K562 (cell line): ENCODE results near the gene AFF1. TPM values are rescaled to one million over a fixed set of nuclear protein-coding genes. Genes with fewer than 3 reads are reported as not detected.

Source experiments
- ARNT ChIP-seq, 2 experiments: fragments of 450-650 bp; IDR thresholded peaks; 2 replicates each; pipeline ENCODE4 v1.6.1; 2016; ENCODE audit warnings: mild to moderate bottlenecking in 1 of 2
- C11orf30 ChIP-seq: fragments of 450-650 bp; IDR thresholded peaks from 2 replicates; pipeline ENCODE4 v1.6.1; 2016; ENCODE audit warnings: low read depth, mild to moderate bottlenecking
- DPF2 ChIP-seq: fragments of 450-650 bp; IDR thresholded peaks from 2 replicates; pipeline ENCODE4 v1.6.1; 2016
- FOXJ2 ChIP-seq: fragments of 200-800 bp; sonication (Bioruptor generic); IDR thresholded peaks from 2 replicates; pipeline ENCODE4 v1.6.1; 2016; ENCODE audit warnings: missing genetic modification characterization, missing compliant biosample characterization
- JUND ChIP-seq, 2 experiments: IDR thresholded peaks; 2 replicates in 1 of 2; 3 replicates in 1 of 2; pipeline ENCODE4 v1.6.1; 2011; ENCODE audit warnings: borderline replicate concordance in 2 of 2, low read depth in 2 of 2, low read length in 2 of 2, improper control_type of control experiment in 1 of 2, missing biosample characterization in 1 of 2, missing genetic modification characterization in 1 of 2, missing genetic modification reagents in 1 of 2
- LEF1 ChIP-seq: fragments of 450-650 bp; IDR thresholded peaks from 2 replicates; pipeline ENCODE4 v1.6.1; 2016; ENCODE audit warnings: mild to moderate bottlenecking
- MEIS2 ChIP-seq: fragments of 450-650 bp; IDR thresholded peaks from 2 replicates; pipeline ENCODE4 v1.6.1; 2014; ENCODE audit warnings: mild to moderate bottlenecking; ENCODE audit not compliant: partially characterized antibody
- REST ChIP-seq, 2 experiments: fragments of 450-650 bp; formaldehyde crosslinking in 1 of 2; IDR thresholded peaks; 2 replicates each; pipeline versions ENCODE4 v1.4.0 to v1.6.1; 2014 to 2020; ENCODE audit warnings: mild to moderate bottlenecking in 2 of 2, borderline replicate concordance in 1 of 2, low read depth in 1 of 2
- RFX1 ChIP-seq: fragments of 450-650 bp; IDR thresholded peaks from 2 replicates; pipeline ENCODE4 v1.6.1; 2016; ENCODE audit warnings: mild to moderate bottlenecking, moderate library complexity
- SFPQ ChIP-seq: fragments of 200-400 bp; formaldehyde crosslinking; IDR thresholded peaks from 2 replicates; pipeline ENCODE4 v1.6.1; 2017; ENCODE audit warnings: mild to moderate bottlenecking, low read depth, low read length, moderate library complexity
- ZBTB11 ChIP-seq, 3 experiments: fragments of 200-800 bp in 1 of 3; fragments of 250-450 bp in 1 of 3; fragments of 450-650 bp in 1 of 3; sonication (Bioruptor Pico) in 1 of 3; sonication (Bioruptor generic) in 1 of 3; formaldehyde crosslinking in 1 of 3; IDR thresholded peaks; 2 replicates each; pipeline versions ENCODE4 v1.6.1 to v1.8.0; 2016 to 2022; ENCODE audit warnings: mild to moderate bottlenecking in 2 of 3, missing genetic modification characterization in 2 of 3, missing compliant biosample characterization in 1 of 3, moderate library complexity in 1 of 3
- polyA plus RNA-seq, 8 experiments: library from polyadenylated mRNA; depleted of rRNA in 4 of 8; stranded (reverse) in 5 of 8; unstranded in 3 of 8; fragments of >200 nt; fragmentation: Nextera tagmentation in 2 of 8; fragmentation: Illumina TruSeq in 1 of 8; extraction: Ambion mirVana in 2 of 8; extraction: Trizol in 1 of 8; gene quantifications; 2 replicates each; pipeline versions ENCODE4 v1.2.1 to v1.2.3, GENCODE V29; 2011 to 2014; ENCODE audit warnings: inconsistent platforms in 1 of 8, missing spikeins in 1 of 8
- total RNA-seq, 7 experiments: library from RNA; depleted of rRNA in 6 of 7; stranded (reverse); fragments of >200 nt in 6 of 7; fragmentation: Illumina TruSeq in 2 of 7; extraction: Trizol in 2 of 7; gene quantifications; 2 replicates each; pipeline versions ENCODE4 v1.2.1 to v1.2.3, GENCODE V29; 2011 to 2021; ENCODE audit warnings: low replicate concordance in 1 of 7

AFF1 gene
- total and polyA plus RNA-seq, 9 of the 15 experiments (the other 6 are each of a cell fraction or from before 2014, with no cell fraction given): 4.1 to 47.5 (median 17.2) TPM

- TF ChIP-seq REST (IDR thresholded peaks at IDR 0.05; ENCODE audit: borderline replicate concordance) (no peak; the same call in 1 of the 2 replicates), REST (CRISPR knock-in tag; IDR thresholded peaks at IDR 0.05; ENCODE audit: low read depth) (no peak), DPF2 (peak; percentile 94), C11orf30 (peak; percentile 50; the same call in 1 of the 2 replicates), JUND (IDR thresholded peaks at IDR 0.05; ENCODE audit: borderline replicate concordance, low read depth, low read length) (peak; percentile 99), JUND (tag; IDR thresholded peaks at IDR 0.05; ENCODE audit: borderline replicate concordance, low read depth, low read length) (peak; percentile 97), MEIS2 (peak; percentile 97), LEF1 (no peak; the same call in 1 of the 2 replicates), FOXJ2 (tag) (peak; percentile 80), ZBTB11 (CRISPR knock-in tag; IDR thresholded peaks at IDR 0.05) (no peak), SFPQ (no peak), RFX1 (peak; percentile 15; the same call in 1 of the 2 replicates), ARNT (IDR thresholded peaks at IDR 0.05) (peak in 1 of 2 experiments; percentile 98; a peak in 2 of 4 replicates)
Observed at GRCh38 chr4:87011340-87012034, 76.7 kb downstream of the AFF1 start (continued).
